ENCODE data around the gene NT5DC3. TPM values are rescaled to one million over a fixed set of nuclear protein-coding genes. Genes with fewer than 3 reads are reported as not detected.

Gene NT5DC3
- total RNA-seq, 2 donors from 2014 or later, result 36.0 to 62.4 TPM

- Histone ChIP-seq H3K4me1 (ENCODE audit: control insufficient read depth in 1 of 2, low read depth in 2 of 2) (peaks cover 0 to 2% of the 10 kb centered on the region in 2 donors), H3K4me3 (no peak overlapping the region), H3K27ac (no peak overlapping the region), H3K36me3 (peaks cover 4% of the 10 kb centered on the region), H3K9me3 (no peaks in the 10 kb centered on the region), H3K27me3 (replicated peaks; ENCODE audit: insufficient read depth) (no peaks in the 10 kb centered on the region)
- no peak for TF ChIP-seq CTCF (IDR thresholded peaks at IDR 0.05)
- ATAC-seq (ENCODE audit: insufficient number of reproducible peaks, low FRiP score, low read depth) (no peak), DNase-seq (ENCODE audit: low spot score) (no peak)
Observed at GRCh38 chr12:103757248-103757647, 83.8 kb downstream of the NT5DC3 start.

GRCh38 chr12:103756443-103756842 is 84.6 kb downstream of the NT5DC3 start:
- ATAC-seq (ENCODE audit: insufficient number of reproducible peaks, low FRiP score, low read depth) (no peak), DNase-seq (ENCODE audit: low spot score) (no peak)
- Histone ChIP-seq H3K4me1 (ENCODE audit: control insufficient read depth in 1 of 2, low read depth in 2 of 2) (peaks cover 0 to 5% of the 10 kb centered on the region in 2 donors), H3K36me3 (peaks cover 3% of the 10 kb centered on the region), H3K9me3 (no peaks in the 10 kb centered on the region), H3K4me3 (no peak overlapping the region), H3K27ac (no peak overlapping the region), H3K27me3 (replicated peaks; ENCODE audit: insufficient read depth) (no peaks in the 10 kb centered on the region)
- no peak for TF ChIP-seq CTCF (IDR thresholded peaks at IDR 0.05)

GRCh38 chr12:103755425-103755824 is 85.6 kb downstream of the NT5DC3 start:
- Histone ChIP-seq H3K4me3 (no peak overlapping the region), H3K27ac (no peak overlapping the region), H3K36me3 (no peaks in the 10 kb centered on the region), H3K9me3 (no peaks in the 10 kb centered on the region), H3K27me3 (replicated peaks; ENCODE audit: insufficient read depth) (no peaks in the 10 kb centered on the region), H3K4me1 (ENCODE audit: control insufficient read depth in 1 of 2, low read depth in 2 of 2) (peaks cover 0 to 5% of the 10 kb centered on the region in 2 donors)
- no peak for TF ChIP-seq CTCF (IDR thresholded peaks at IDR 0.05)
- DNase-seq (ENCODE audit: low spot score) (no peak), ATAC-seq (ENCODE audit: insufficient number of reproducible peaks, low FRiP score, low read depth) (no peak)

GRCh38 chr12:103751600-103751999 is 89.4 kb downstream of the NT5DC3 start:
- H3K4me3 ChIP-seq, result no peak overlapping the region
- H3K27ac ChIP-seq, result no peak overlapping the region
- DNase-seq (ENCODE audit: low spot score) (no peak), ATAC-seq (ENCODE audit: insufficient number of reproducible peaks, low FRiP score, low read depth) (no peak)
- no peaks in the 10 kb centered on the region for H3K36me3 ChIP-seq
- no peaks in the 10 kb centered on the region for H3K27me3 ChIP-seq (replicated peaks; ENCODE audit: insufficient read depth)
- no peaks in the 10 kb centered on the region for H3K9me3 ChIP-seq
- peaks cover 0 to 5% of the 10 kb centered on the region in 2 donors for H3K4me1 ChIP-seq (ENCODE audit: control insufficient read depth in 1 of 2, low read depth in 2 of 2)
- TF ChIP-seq CTCF (IDR thresholded peaks at IDR 0.05), result no peak

- Histone ChIP-seq H3K27me3 (replicated peaks; ENCODE audit: insufficient read depth) (no peaks in the 10 kb centered on the region), H3K27ac (no peak overlapping the region), H3K36me3 (no peaks in the 10 kb centered on the region), H3K9me3 (no peaks in the 10 kb centered on the region), H3K4me1 (ENCODE audit: control insufficient read depth in 1 of 2, low read depth in 2 of 2) (peaks cover 0 to 5% of the 10 kb centered on the region in 2 donors), H3K4me3 (no peak overlapping the region)
- no peak for DNase-seq (ENCODE audit: low spot score)
- no peak for ATAC-seq (ENCODE audit: insufficient number of reproducible peaks, low FRiP score, low read depth)
- TF ChIP-seq CTCF (IDR thresholded peaks at IDR 0.05), result no peak
Observed at GRCh38 chr12:103751171-103751570, 89.9 kb downstream of the NT5DC3 start.
